HFF-Myc (cell line): ENCODE results near the gene SOD1.

Source experiments
- DNase-seq: peaks from one replicate; pipeline ENCODE4 v3.0.0-alpha.2; 2011; ENCODE audit warnings: low read depth; ENCODE audit errors: extremely low read depth
- H3K4me3 ChIP-seq: replicated peaks from 2 replicates; pipeline ENCODE4 v1.5.1; 2011; ENCODE audit warnings: low read depth, mild to moderate bottlenecking, control low read depth, low read length
- CTCF ChIP-seq: IDR thresholded peaks from 2 replicates; pipeline ENCODE4 v1.5.1; 2012; ENCODE audit warnings: mild to moderate bottlenecking, low read depth, low read length, control low read depth; ENCODE audit errors: missing control alignments

SOD1 gene

GRCh38 chr21:31659536-31660258 is at the start of gene SOD1:
TSS of gene SOD1 (plus strand) at chr21:31659693. CDS start at chr21:31659770, 77 bp downstream.
- H3K4me3 ChIP-seq: peak within 1 kb of the TSS; percentile 90
- peak; percentile 68 for DNase-seq
- TF ChIP-seq CTCF: no peak

GRCh38 chr21:31611445-31611844 is 48.0 kb upstream of the SOD1 start:
- TF ChIP-seq CTCF: no peak
- H3K4me3 ChIP-seq: no peak overlapping the region
- no peak for DNase-seq

GRCh38 chr21:31612894-31613785 is 46.4 kb upstream of the SOD1 start:
- no peak for TF ChIP-seq CTCF
- no peak for DNase-seq
- H3K4me3 ChIP-seq: no peak overlapping the region

GRCh38 chr21:31614705-31615104 is 44.8 kb upstream of the SOD1 start:
- no peak for DNase-seq
- no peak overlapping the region for H3K4me3 ChIP-seq
- no peak for TF ChIP-seq CTCF

GRCh38 chr21:31616216-31616615 is 43.3 kb upstream of the SOD1 start:
- TF ChIP-seq CTCF: no peak
- H3K4me3 ChIP-seq: no peak overlapping the region
- DNase-seq: no peak

GRCh38 chr21:31618696-31619430 is 40.6 kb upstream of the SOD1 start:
- no peak overlapping the region for H3K4me3 ChIP-seq
- no peak for DNase-seq
- no peak for TF ChIP-seq CTCF
